ENCODE data around the gene RMP24.

RMP24 gene

GRCh38 chr18:35972197-35973000, at the start of gene RMP24:
Gene RMP24 (plus strand): TSS chr18:35972679.
- intact Hi-C loops (cut with DNase I; ENCODE audit: low total_unique reads), result no loop called here
- peak within 1 kb of the TSS; percentile 78 for H3K4me3 ChIP-seq (ENCODE audit: low read depth, poor library complexity, severe bottlenecking)
- DNase-seq (ENCODE audit: low spot score in 2 of 2), result peak; percentile 93 to 99
- 0% methylated on average over 50 to 53 of the region's 73 CpGs for WGBS, 2 donors
- TF ChIP-seq CTCF (IDR thresholded peaks at IDR 0.05) (no peak), POLR2A (IDR thresholded peaks at IDR 0.05) (no peak)

GRCh38 chr18:35923939-35924684, 48.4 kb upstream of the RMP24 start:
- TF ChIP-seq CTCF (IDR thresholded peaks at IDR 0.05) (no peak), POLR2A (IDR thresholded peaks at IDR 0.05) (no peak)

GRCh38 chr18:35926884-35927283, 45.6 kb upstream of the RMP24 start:
- intact Hi-C loops (cut with DNase I; ENCODE audit: low total_unique reads), result no loop called here
- TF ChIP-seq CTCF (IDR thresholded peaks at IDR 0.05) (no peak), POLR2A (IDR thresholded peaks at IDR 0.05) (no peak)
- H3K4me3 ChIP-seq (ENCODE audit: low read depth, poor library complexity, severe bottlenecking), result no peak overlapping the region
- WGBS, 2 donors, result 90% methylated on average over 11 of the region's 11 CpGs
- no peak for DNase-seq (ENCODE audit: low spot score in 2 of 2)

More at GRCh38 chr18:35923939-35924684, 48.4 kb upstream of the RMP24 start:
- WGBS, 2 donors, result 55 to 65% methylated on average over 4 of the region's 4 CpGs
- intact Hi-C loops (cut with DNase I; ENCODE audit: low total_unique reads), result no loop called here
- H3K4me3 ChIP-seq (ENCODE audit: low read depth, poor library complexity, severe bottlenecking), result no peak overlapping the region
- no peak for DNase-seq (ENCODE audit: low spot score in 2 of 2)

GRCh38 chr18:35927430-35927829, 45.0 kb upstream of the RMP24 start:
- H3K4me3 ChIP-seq (ENCODE audit: low read depth, poor library complexity, severe bottlenecking), result no peak overlapping the region
- 92 to 93% methylated on average over 3 of the region's 3 CpGs for WGBS, 2 donors
- intact Hi-C loops (cut with DNase I; ENCODE audit: low total_unique reads), result no loop called here
- no peak for DNase-seq (ENCODE audit: low spot score in 2 of 2)
- no peak for TF ChIP-seq CTCF (IDR thresholded peaks at IDR 0.05)
- TF ChIP-seq POLR2A (IDR thresholded peaks at IDR 0.05), result no peak

- H3K4me3 ChIP-seq (ENCODE audit: low read depth, poor library complexity, severe bottlenecking), result no peak overlapping the region
- TF ChIP-seq POLR2A (IDR thresholded peaks at IDR 0.05) (no peak), CTCF (IDR thresholded peaks at IDR 0.05) (no peak)
- WGBS, 2 donors, result 75 to 82% methylated on average over 8 of the region's 8 CpGs
- DNase-seq (ENCODE audit: low spot score in 2 of 2), result no peak
- intact Hi-C loops (cut with DNase I; ENCODE audit: low total_unique reads), result no loop called here
Observed at GRCh38 chr18:35933982-35934381, 38.5 kb upstream of the RMP24 start.
